GM12864 (cell line): Measurements from ENCODE around the gene VPS26B.

Experiments
- DNase-seq: peaks from one replicate; pipeline ENCODE4 v3.0.0-alpha.2; 2011; ENCODE audit warnings: low read depth
- H3K4me3 ChIP-seq: 2 replicates; pipeline ENCODE4 v1.5.1; 2011; ENCODE audit warnings: mild to moderate bottlenecking, low read depth, low read length, control low read depth
- CTCF ChIP-seq: IDR thresholded peaks from 2 replicates; pipeline ENCODE4 v1.5.1; 2011; ENCODE audit warnings: low read depth, mild to moderate bottlenecking, moderate library complexity, low read length, control low read depth, inconsistent platforms; ENCODE audit errors: missing control alignments

VPS26B gene

GRCh38 chr11:134242376-134242775 lies 17.9 kb downstream of the VPS26B start:
- no peak for DNase-seq
- TF ChIP-seq CTCF = no peak

GRCh38 chr11:134243913-134244312 lies 19.4 kb downstream of the VPS26B start:
- no peak for TF ChIP-seq CTCF
- no peak for DNase-seq

More at GRCh38 chr11:134242376-134242775, 17.9 kb downstream of the VPS26B start:
- H3K4me3 ChIP-seq = no peak overlapping the region

GRCh38 chr11:134244593-134244992 lies 20.1 kb downstream of the VPS26B start:
- no peak for DNase-seq
- TF ChIP-seq CTCF = peak; percentile 78
- H3K4me3 ChIP-seq = no peak overlapping the region

More at GRCh38 chr11:134243913-134244312, 19.4 kb downstream of the VPS26B start:
- H3K4me3 ChIP-seq = no peak overlapping the region

- H3K4me3 ChIP-seq = no peak overlapping the region
- no peak for TF ChIP-seq CTCF
These were observed 21.0 kb downstream of the VPS26B start for GRCh38 chr11:134245434-134245833.

GRCh38 chr11:134246100-134246499 lies 21.6 kb downstream of the VPS26B start:
- DNase-seq = no peak
- TF ChIP-seq CTCF = no peak
- H3K4me3 ChIP-seq = no peak overlapping the region

More at GRCh38 chr11:134245434-134245833, 21.0 kb downstream of the VPS26B start:
- no peak for DNase-seq

- no peak for DNase-seq
- no peak for TF ChIP-seq CTCF
- H3K4me3 ChIP-seq = no peak overlapping the region
These were observed 22.2 kb downstream of the VPS26B start for GRCh38 chr11:134246678-134247077.

GRCh38 chr11:134248910-134249480 lies 24.5 kb downstream of the VPS26B start:
- H3K4me3 ChIP-seq = no peak overlapping the region
- DNase-seq = no peak
- no peak for TF ChIP-seq CTCF
